Gastrocnemius medialis (tissue), 4 donors: ENCODE measurements around the gene ZFYVE16. TPM values are rescaled to one million over a fixed set of nuclear protein-coding genes. Genes with fewer than 3 reads are reported as not detected.
"Not testable (repeated sequence)": the region's sequence is repeated elsewhere in the genome, so short reads cannot be mapped to it uniquely, and the experiment has no call there.

Experiments
- ATAC-seq, 2 donors: fragments of 150-250 bp; one replicate each; pipeline ENCODE4 v1.9.1; 2016
- DNase-seq, 2 donors: peaks; one replicate each; pipeline ENCODE4 v3.0.0-alpha.2; 2019
- H3K27ac ChIP-seq, 4 donors: fragments of 200-600 bp; sonication (generic); 1 replicate in 1 of 4; 2 replicates in 3 of 4; pipeline ENCODE4 v1.5.1; 2016 to 2018; ENCODE audit warnings: mild to moderate bottlenecking in 2 of 4, moderate library complexity in 1 of 4
- H3K27me3 ChIP-seq, 3 donors: fragments of 200-600 bp; sonication (generic) in 2 of 3; 1 replicate in 1 of 3; 2 replicates in 2 of 3; pipeline versions ENCODE4 v1.5.1 to v1.6.0; 2016 to 2019; ENCODE audit warnings: mild to moderate bottlenecking in 1 of 3, moderate library complexity in 1 of 3
- H3K36me3 ChIP-seq, 2 donors: fragments of 200-600 bp; sonication (generic) in 1 of 2; one replicate each; pipeline ENCODE4 v1.5.1; 2017 to 2018
- H3K4me1 ChIP-seq, 2 donors: fragments of 200-600 bp; sonication (generic) in 1 of 2; one replicate each; pipeline ENCODE4 v1.5.1; 2016 to 2017; ENCODE audit warnings: mild to moderate bottlenecking in 2 of 2
- H3K4me3 ChIP-seq, 4 donors: fragments of 200-600 bp; sonication (generic) in 3 of 4; 1 replicate in 1 of 4; 2 replicates in 3 of 4; pipeline ENCODE4 v1.5.1; 2016 to 2019; ENCODE audit warnings: mild to moderate bottlenecking in 2 of 4
- H3K9me3 ChIP-seq, 3 donors: fragments of 200-600 bp; sonication (generic) in 2 of 3; 1 replicate in 1 of 3; 2 replicates in 2 of 3; pipeline ENCODE4 v1.5.1; 2016 to 2019
- CTCF ChIP-seq, 5 experiments: fragments of 450-650 bp in 3 of 5; fragments of 200-600 bp in 2 of 5; sonication (generic) in 2 of 5; IDR thresholded peaks in 4 of 5; conservative IDR thresholded peaks in 1 of 5; 1 replicate in 4 of 5; 2 replicates in 1 of 5; pipeline ENCODE4 v1.5.1; 2016 to 2019; ENCODE audit warnings: antibody characterized with exemption in 5 of 5, mild to moderate bottlenecking in 3 of 5, moderate library complexity in 3 of 5
- POLR2A ChIP-seq, 2 donors: fragments of 450-650 bp; IDR thresholded peaks; one replicate each; pipeline ENCODE4 v1.6.1; 2017; ENCODE audit warnings: antibody characterized with exemption in 2 of 2, mild to moderate bottlenecking in 2 of 2, moderate library complexity in 2 of 2
- in situ Hi-C, 4 donors: fragments of 200-750 bp; cut with MboI; loops; one replicate each; pipeline versions ENCODE4 v1.15.0 to v1.8.0; 2017; ENCODE audit warnings: low sequenced_read_pairs in 4 of 4
- intact Hi-C: fragments of 100-400 bp; cut with DNase I; formaldehyde crosslinking; loops from one replicate; pipeline ENCODE4 v1.15.1; 2023; ENCODE audit warnings: low total_unique reads
- total RNA-seq, 4 donors: library from RNA; depleted of rRNA; stranded (reverse); fragments of >200 nt; gene quantifications; one replicate each; pipeline versions ENCODE4 v1.1.0 to v1.2.3, GENCODE V29; 2016

Gene ZFYVE16
- total RNA-seq, 4 donors from 2014 or later: 9.7 to 19.1 (median 12.4) TPM

GRCh38 chr5:80487829-80488721, 80.2 kb downstream of the ZFYVE16 start, which contains the start of gene FAM151B:
FAM151B (plus strand) TSS chr5:80488100; CDS start chr5:80488124, 24 bp downstream.
- peak; percentile 74 to 84 for DNase-seq
- no peaks in the 10 kb centered on the region for H3K4me1 ChIP-seq
- in situ Hi-C loops (loop anchor here in 1 of 4 donors (25.0 kb wide), 1 partner anchor 174 kb away; the partner anchor contains the start of genes DHFR and MSH3), intact Hi-C loops (loop anchor here (5.0 to 10.0 kb wide), 3 partner anchors 81 to 707 kb away; partner anchors contain the start of gene ZFYVE16)
- peak within 1 kb of the TSS; percentile 46 to 76 (median 70) for H3K27ac ChIP-seq
- TF ChIP-seq POLR2A (IDR thresholded peaks at IDR 0.05) (peak in 1 of 2 donors; percentile 25), CTCF (IDR thresholded peaks at IDR 0.05 in 4 of 5, conservative IDR thresholded peaks at IDR 0.05 in 1 of 5) (peak in 1 of 5 experiments; percentile 7)
- ATAC-seq: peak; percentile 92 to 95
- H3K36me3 ChIP-seq: no peaks in the 10 kb centered on the region
- H3K4me3 ChIP-seq: peak within 1 kb of the TSS; percentile 66 to 98 (median 78)
- peaks cover 0 to 2% (median 0%) of the 10 kb centered on the region in 3 donors for H3K9me3 ChIP-seq
- H3K27me3 ChIP-seq: no peaks in the 10 kb centered on the region

- in situ Hi-C loops: loop anchor here in 1 of 4 donors (25.0 kb wide), 1 partner anchor 171 kb away; the partner anchor contains the start of genes DHFR and MSH3
- Histone ChIP-seq H3K27me3 (no peaks in the 10 kb centered on the region), H3K36me3 (no peaks in the 10 kb centered on the region), H3K27ac (no peak overlapping the region), H3K9me3 (no peaks in the 10 kb centered on the region), H3K4me3 (no peak overlapping the region), H3K4me1 (no peaks in the 10 kb centered on the region)
- no peak for DNase-seq
- TF ChIP-seq POLR2A (IDR thresholded peaks at IDR 0.05) (no peak), CTCF (IDR thresholded peaks at IDR 0.05 in 4 of 5, conservative IDR thresholded peaks at IDR 0.05 in 1 of 5) (no peak)
- intact Hi-C loops: no loop called here
- no peak for ATAC-seq
Measured at GRCh38 chr5:80491296-80491695, 83.4 kb downstream of the ZFYVE16 start.

GRCh38 chr5:80492741-80493140, 84.9 kb downstream of the ZFYVE16 start:
- ATAC-seq (no peak), DNase-seq (no peak)
- Histone ChIP-seq H3K27me3 (no peaks in the 10 kb centered on the region), H3K4me1 (no peaks in the 10 kb centered on the region), H3K4me3 (no peak overlapping the region), H3K9me3 (no peaks in the 10 kb centered on the region), H3K36me3 (no peaks in the 10 kb centered on the region), H3K27ac (no peak overlapping the region)
- in situ Hi-C loops (loop anchor here in 1 of 4 donors (25.0 kb wide), 1 partner anchor 170 kb away; the partner anchor contains the start of genes DHFR and MSH3), intact Hi-C loops (no loop called here)
- TF ChIP-seq CTCF (IDR thresholded peaks at IDR 0.05 in 4 of 5, conservative IDR thresholded peaks at IDR 0.05 in 1 of 5): no peak
- TF ChIP-seq POLR2A (IDR thresholded peaks at IDR 0.05): no peak

- ATAC-seq, DNase-seq, H3K4me3 ChIP-seq, H3K27ac ChIP-seq, H3K9me3 ChIP-seq, intact Hi-C loops, H3K36me3 ChIP-seq, H3K27me3 ChIP-seq, H3K4me1 ChIP-seq: not testable (repeated sequence)
- in situ Hi-C loops: loop anchor here in 1 of 4 donors (25.0 kb wide), 1 partner anchor 169 kb away; the partner anchor contains the start of genes DHFR and MSH3
Measured at GRCh38 chr5:80493443-80493842, 85.6 kb downstream of the ZFYVE16 start.

GRCh38 chr5:80495891-80496290, 88.0 kb downstream of the ZFYVE16 start:
- Histone ChIP-seq H3K9me3 (no peaks in the 10 kb centered on the region), H3K27ac (no peak overlapping the region), H3K36me3 (no peaks in the 10 kb centered on the region), H3K4me1 (no peaks in the 10 kb centered on the region), H3K27me3 (no peaks in the 10 kb centered on the region), H3K4me3 (no peak overlapping the region)
- TF ChIP-seq POLR2A (IDR thresholded peaks at IDR 0.05) (no peak), CTCF (IDR thresholded peaks at IDR 0.05 in 4 of 5, conservative IDR thresholded peaks at IDR 0.05 in 1 of 5) (no peak)
- DNase-seq (no peak), ATAC-seq (no peak)
- intact Hi-C loops: no loop called here
- in situ Hi-C loops: loop anchor here in 1 of 4 donors (25.0 kb wide), 1 partner anchor 166 kb away; the partner anchor contains the start of genes DHFR and MSH3
